ENCODE results near the gene GDPD4. TPM values are rescaled to one million over a fixed set of nuclear protein-coding genes. Genes with fewer than 3 reads are reported as not detected.

Gene GDPD4
- total RNA-seq, 4 donors from 2014 or later: not detected

- no peak for TF ChIP-seq POLR2A (IDR thresholded peaks at IDR 0.05)
- TF ChIP-seq EP300 (IDR thresholded peaks at IDR 0.05): no peak
- TF ChIP-seq CTCF (IDR thresholded peaks at IDR 0.05): no peak
Measured at GRCh38 chr11:77203901-77204753, 97.4 kb downstream of the GDPD4 start.

GRCh38 chr11:77202941-77203900, 98.3 kb downstream of the GDPD4 start:
- no peak for DNase-seq (ENCODE audit: low spot score in 2 of 2)

More at GRCh38 chr11:77203901-77204753, 97.4 kb downstream of the GDPD4 start:
- WGBS, 2 donors: 81 to 86% methylated on average over 13 to 14 of the region's 20 CpGs
- H3K27ac ChIP-seq: no peak overlapping the region
- H3K27me3 ChIP-seq: no peaks in the 10 kb centered on the region
- no peaks in the 10 kb centered on the region for H3K9me3 ChIP-seq
- H3K36me3 ChIP-seq: no peaks in the 10 kb centered on the region
- no peak for DNase-seq (ENCODE audit: low spot score in 2 of 2)
- H3K4me1 ChIP-seq: peaks cover 0 to 8% (median 0%) of the 10 kb centered on the region in 4 donors
- H3K4me3 ChIP-seq: no peak overlapping the region

GRCh38 chr11:77201991-77202841, 99.3 kb downstream of the GDPD4 start:
- H3K27ac ChIP-seq: no peak overlapping the region
- no peaks in the 10 kb centered on the region for H3K36me3 ChIP-seq
- no peak for DNase-seq (ENCODE audit: low spot score in 2 of 2)
- no peak overlapping the region for H3K4me3 ChIP-seq
- TF ChIP-seq POLR2A (IDR thresholded peaks at IDR 0.05) (no peak), CTCF (IDR thresholded peaks at IDR 0.05) (no peak), EP300 (IDR thresholded peaks at IDR 0.05) (no peak)
- H3K9me3 ChIP-seq: no peaks in the 10 kb centered on the region
- H3K27me3 ChIP-seq: no peaks in the 10 kb centered on the region
- H3K4me1 ChIP-seq: no peaks in the 10 kb centered on the region
- 86 to 92% methylated on average over 9 to 23 of the region's 23 CpGs for WGBS, 2 donors

More at GRCh38 chr11:77202941-77203900, 98.3 kb downstream of the GDPD4 start:
- TF ChIP-seq EP300 (IDR thresholded peaks at IDR 0.05) (no peak), POLR2A (IDR thresholded peaks at IDR 0.05) (no peak), CTCF (IDR thresholded peaks at IDR 0.05) (no peak)
- H3K4me1 ChIP-seq: peaks cover 0 to 8% (median 0%) of the 10 kb centered on the region in 4 donors
- no peaks in the 10 kb centered on the region for H3K9me3 ChIP-seq
- H3K27ac ChIP-seq: no peak overlapping the region
- no peak overlapping the region for H3K4me3 ChIP-seq
- WGBS, 2 donors: 84 to 87% methylated on average over 23 to 25 of the region's 25 CpGs
- H3K36me3 ChIP-seq: no peaks in the 10 kb centered on the region
- no peaks in the 10 kb centered on the region for H3K27me3 ChIP-seq

- Histone ChIP-seq H3K9me3 (no peaks in the 10 kb centered on the region), H3K4me1 (no peaks in the 10 kb centered on the region), H3K36me3 (no peaks in the 10 kb centered on the region), H3K4me3 (no peak overlapping the region), H3K27ac (no peak overlapping the region), H3K27me3 (no peaks in the 10 kb centered on the region)
- no peak for TF ChIP-seq EP300 (IDR thresholded peaks at IDR 0.05)
- TF ChIP-seq POLR2A (IDR thresholded peaks at IDR 0.05): no peak
- TF ChIP-seq CTCF (IDR thresholded peaks at IDR 0.05): no peak
- 56 to 80% methylated on average over 7 to 11 of the region's 11 CpGs for WGBS, 2 donors
- no peak for DNase-seq (ENCODE audit: low spot score in 2 of 2)
Measured at GRCh38 chr11:77201370-77201769, 100.1 kb downstream of the GDPD4 start.
